Fibroblast of skin of left biceps (primary cell): ENCODE measurements around the gene TIFAB.

ENCODE experiments used
- DNase-seq, 2 experiments: peaks; one replicate each; pipeline ENCODE4 v3.0.0-alpha.2; 2013; ENCODE audit warnings: low read depth in 2 of 2

TIFAB gene

DNA sequence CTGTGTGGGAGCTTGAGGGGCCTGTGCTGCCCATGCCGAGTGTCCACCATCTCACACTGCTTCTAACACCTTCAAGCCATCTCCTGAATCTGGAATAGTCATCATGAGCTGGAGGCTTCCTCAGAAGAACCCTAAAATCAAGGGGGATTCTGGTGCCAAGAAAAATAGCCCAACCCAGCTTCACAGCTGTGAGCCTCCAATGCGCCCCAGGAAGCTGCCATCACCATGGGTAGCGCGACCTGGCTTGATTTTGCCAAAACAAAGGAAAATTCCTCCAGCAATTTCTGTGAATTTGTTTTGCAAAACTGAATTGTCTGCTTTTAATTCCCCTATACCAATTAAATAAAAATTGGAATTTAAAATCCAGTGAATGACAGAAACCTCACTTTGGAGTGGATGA, 6.2 kb upstream of the TIFAB start:
- no peak for DNase-seq

DNA sequence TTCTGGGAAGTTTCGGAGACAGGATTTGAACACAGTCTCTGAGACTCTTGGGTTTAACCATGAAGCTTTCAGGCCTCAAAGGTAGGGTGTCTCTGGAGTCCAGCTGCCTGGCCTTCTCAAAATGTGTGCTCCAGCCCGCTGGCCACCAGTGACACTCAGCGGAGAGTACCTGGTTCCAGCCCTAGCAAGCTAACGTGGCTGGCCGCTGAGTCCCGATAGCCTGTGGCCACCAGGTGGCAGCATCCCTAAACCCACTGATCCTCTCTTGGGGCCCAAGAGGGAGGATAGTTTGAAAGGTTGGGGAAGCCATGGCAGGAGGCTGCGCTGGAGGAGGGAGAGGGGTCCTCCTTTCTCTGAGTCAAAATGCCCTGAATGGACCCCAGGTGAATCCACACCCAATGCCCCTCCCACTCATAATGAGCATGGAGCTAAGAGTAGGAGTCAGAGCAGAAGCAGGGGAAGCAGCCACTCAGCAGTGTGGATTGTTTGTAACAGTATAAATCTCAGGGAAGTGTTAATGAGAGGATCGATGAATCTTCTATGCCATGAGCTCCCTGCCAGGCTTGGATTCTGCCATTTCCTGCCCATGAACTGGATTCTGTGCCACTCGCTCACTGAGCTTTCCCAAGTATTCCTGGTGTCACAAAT, 5.4 kb upstream of the TIFAB start:
- no peak for DNase-seq

DNA sequence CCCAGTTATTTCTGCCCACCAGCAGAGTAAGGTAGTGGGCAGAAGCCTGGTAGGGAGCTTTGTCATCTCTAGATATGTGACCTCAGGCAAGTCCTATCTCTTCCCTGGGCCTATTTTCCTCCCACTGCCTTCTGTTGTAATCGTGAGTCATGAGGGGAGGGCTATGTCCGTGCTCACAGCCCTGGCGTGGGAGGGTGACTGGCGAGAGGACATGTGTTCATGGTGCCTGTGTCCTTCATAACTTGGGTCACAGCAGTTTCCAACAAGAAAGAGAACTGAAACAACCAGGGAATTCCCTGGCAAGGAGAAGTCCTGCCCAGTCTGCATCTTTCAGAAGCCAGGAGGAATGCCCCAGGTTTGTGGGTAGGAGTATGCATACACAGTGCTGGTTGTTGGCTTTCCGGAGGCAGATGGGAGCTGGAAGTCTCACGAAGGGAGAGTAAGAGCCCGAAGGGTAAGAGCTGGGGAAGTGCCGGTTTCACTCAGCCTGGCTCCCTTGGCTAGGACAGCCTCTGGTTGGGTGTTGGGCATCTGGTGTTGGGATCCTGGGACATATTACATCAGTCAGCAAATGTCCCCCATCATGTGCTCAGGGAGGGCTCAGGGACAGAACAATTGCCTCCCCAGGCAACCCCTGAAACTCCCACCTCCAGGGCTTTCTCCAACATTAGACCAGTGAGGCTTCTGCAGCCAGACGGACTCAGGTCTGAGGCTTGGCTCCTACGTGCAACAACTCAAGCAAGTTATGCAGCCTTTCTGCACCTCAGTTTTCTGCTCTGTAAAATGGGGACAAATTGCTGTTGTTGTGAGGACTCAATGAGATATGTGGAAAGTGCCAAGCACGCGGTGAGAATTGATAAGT, 4.3 kb upstream of the TIFAB start:
- no peak for DNase-seq

DNA sequence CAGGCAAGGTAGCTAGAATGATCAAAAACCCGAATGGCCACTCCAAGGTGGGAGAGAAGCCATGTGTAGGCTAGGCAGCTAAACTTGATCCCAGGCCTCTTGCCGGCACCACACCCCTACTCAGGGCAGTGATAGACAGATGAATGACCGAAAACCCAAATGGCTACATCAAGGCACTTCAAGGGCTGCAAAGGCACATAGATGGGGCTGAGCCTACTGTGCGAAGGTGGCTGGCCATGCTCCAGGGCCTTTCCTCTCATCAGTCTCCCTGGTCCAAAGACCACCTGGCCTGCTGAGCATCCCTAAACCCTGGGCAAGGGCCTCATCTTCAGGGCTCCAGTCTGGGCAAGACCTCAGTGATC, 3.7 kb upstream of the TIFAB start:
- DNase-seq: no peak

DNA sequence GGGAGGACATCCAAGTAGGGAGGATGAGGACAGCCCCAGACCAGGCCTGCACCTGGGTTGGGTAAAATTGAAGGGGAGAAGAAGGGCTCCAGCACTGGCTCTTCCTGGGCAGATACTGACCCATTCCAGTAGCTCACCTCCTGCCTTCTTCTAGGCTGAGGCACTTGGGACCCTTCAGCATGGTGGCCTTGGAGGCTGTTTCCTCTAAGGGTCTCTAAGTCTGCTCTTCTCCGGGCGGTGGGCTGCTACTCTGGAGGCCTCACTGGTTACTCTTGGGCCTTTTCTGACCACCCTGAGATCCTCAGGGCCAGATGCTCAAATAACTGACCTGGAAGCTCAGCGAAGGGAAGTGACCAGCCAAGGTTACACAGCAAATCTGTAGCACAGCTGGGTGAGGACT, 2.8 kb upstream of the TIFAB start:
- no peak for DNase-seq

GRCh38 chr5:135453613-135454012, 1.5 kb upstream of the TIFAB start:
- no peak for DNase-seq

GRCh38 chr5:135451581-135452320, 400 bp downstream of the TIFAB start:
- DNase-seq: no peak

DNA sequence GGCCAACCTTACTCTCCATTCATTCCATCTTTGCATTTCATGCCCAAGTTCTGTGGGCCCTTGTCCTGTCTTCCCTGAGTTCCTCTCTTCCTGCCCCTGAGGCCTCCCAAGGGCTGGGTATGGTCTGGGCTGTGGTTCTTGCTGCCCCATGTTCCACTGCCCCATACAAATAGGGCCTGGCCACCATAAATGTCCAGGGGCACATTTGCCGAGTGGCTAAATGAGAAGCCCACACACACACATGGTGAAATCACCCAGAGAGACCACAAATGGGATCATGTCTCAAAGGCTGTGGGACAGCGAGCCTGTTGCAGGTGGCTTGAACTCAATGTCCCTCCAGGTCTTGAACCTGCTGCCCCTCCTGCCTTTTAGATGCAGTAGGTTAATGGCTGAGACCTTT, 1.2 kb downstream of the TIFAB start:
- no peak for DNase-seq

- no peak for DNase-seq
Measured at GRCh38 chr5:135450336-135450735, 1.8 kb downstream of the TIFAB start.

DNA sequence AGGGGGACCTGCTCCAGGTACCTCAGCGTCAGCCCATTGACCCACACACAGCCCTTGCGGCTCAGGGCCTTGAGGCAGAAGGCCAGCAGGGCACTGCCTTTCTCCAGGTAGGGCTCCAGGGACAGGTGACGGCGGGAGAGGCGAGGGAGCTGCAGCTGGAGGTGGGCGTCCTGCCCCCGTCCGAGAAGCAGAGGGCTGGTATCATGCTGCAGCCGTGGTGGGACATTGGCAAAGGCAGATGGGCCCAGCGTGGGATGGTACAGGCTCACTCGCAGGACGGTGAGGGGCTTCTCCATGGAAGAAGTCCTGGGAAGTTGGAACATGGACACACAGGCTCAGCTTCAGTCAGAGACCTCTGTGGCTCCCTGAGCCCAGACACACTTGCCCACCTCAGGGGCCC, 2.5 kb downstream of the TIFAB start:
- DNase-seq: no peak

- DNase-seq: no peak
Measured at GRCh38 chr5:135448791-135449507, 3.2 kb downstream of the TIFAB start.

DNA sequence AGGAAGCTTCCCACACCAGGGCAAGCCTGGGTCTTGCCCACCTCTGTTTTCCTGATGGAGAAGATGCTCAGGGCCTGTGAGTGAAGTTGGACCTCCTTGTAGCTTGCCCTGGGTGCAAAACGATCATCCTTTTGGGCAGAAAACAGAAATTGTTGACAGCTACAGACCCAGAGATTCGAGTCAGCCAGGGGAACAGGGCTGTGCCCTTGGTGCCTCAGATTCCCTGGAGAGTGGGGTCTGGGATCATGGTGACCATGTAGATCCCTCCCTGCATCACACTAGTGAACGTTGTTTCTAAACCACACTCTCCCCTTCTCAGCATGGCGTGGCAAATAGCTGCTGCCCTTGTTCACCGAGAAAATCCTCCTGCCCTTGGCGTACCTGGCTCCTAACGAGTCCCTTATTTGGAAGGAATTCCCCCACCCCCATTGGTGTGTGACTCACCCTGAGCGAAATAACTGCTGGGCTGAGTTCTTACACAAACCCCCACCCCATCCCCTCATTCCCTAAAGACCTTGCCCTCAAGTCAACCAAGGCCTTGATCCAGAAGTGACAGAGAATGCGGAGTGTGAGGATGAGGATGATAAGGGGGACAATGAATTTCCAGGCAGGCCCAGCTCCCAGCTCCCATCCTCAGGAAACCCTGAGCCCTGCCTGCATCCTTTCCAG, 3.9 kb downstream of the TIFAB start:
- no peak for DNase-seq

DNA sequence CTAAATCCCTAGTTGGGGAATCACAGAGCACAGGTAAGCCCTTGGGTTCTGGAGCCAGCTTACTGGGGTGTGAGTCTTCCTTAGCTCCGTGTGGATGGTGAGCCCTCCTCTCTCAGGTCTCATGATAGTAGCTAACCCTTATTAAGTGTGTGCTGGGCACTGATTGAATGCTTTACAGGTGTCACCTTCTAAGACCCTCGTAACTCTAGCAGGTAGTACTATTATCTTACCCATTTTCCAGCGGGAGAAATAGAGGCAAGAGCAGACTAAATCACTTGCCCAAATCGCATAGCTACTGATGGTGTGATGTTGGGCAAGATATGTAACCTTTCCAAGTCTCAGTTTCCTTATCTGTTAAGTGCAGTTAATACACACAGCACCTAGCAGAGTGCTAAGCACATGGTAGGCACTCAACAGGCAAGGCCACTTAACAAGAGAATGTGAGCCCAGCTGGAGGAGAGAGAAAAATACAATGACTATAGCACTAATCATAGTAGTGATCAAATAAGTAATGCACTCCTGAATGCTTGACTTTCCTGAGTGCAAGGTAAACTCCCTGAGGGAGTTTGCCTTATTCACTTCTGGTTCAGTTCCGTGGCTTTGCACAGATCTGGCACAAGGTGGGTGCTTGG, 4.7 kb downstream of the TIFAB start, which contains the start of gene DCANP1:
TSS of gene DCANP1 (minus strand) at position 51 of the 632 bp plus-strand sequence. CDS start 240 bp downstream, outside the sequence.
- DNase-seq: no peak

- DNase-seq: no peak
Measured at GRCh38 chr5:135446615-135447014, 5.5 kb downstream of the TIFAB start.

DNA sequence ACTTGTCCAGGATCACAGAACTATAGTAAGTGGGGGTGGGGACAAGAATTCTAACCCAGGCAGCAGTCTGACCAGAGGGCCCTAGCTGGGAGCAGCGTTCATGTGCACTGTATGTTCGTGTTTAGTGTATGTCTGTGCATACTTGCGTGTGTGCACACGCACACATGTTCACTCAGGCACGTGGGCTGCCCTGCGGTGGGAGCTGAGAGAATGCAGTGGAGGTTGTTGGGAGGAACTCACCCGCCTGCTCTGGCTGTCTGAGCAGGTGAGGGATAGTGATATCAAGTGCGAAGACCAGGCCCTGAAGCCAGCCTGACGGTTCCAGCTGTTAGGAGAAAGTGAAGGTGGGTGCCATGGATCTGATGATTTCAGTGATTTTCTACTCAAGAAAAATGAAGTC, 5.9 kb downstream of the TIFAB start:
- DNase-seq: no peak

GRCh38 chr5:135445306-135445985, 6.7 kb downstream of the TIFAB start:
- no peak for DNase-seq

GRCh38 chr5:135444881-135445280, 7.3 kb downstream of the TIFAB start:
- DNase-seq: no peak

GRCh38 chr5:135444360-135444759, 7.8 kb downstream of the TIFAB start:
- no peak for DNase-seq

- DNase-seq: no peak
Measured at GRCh38 chr5:135443161-135443960, 8.8 kb downstream of the TIFAB start.
